Activated naive CD8-positive, alpha-beta T cell treated with anti-CD3 and anti-CD28 coated beads, Interleukin-2, amount 10 ng/mL, durations not matched to agents 7 days and 5 days (primary cell): ENCODE results near the gene PARP8. TPM values are rescaled to one million over a fixed set of nuclear protein-coding genes. Genes with fewer than 3 reads are reported as not detected.
A peak's percentile ranks its signal among the peaks of the same experiment; 100 is the strongest.
"Not testable (repeated sequence)": the region's sequence is repeated elsewhere in the genome, so short reads cannot be mapped to it uniquely, and the experiment has no call there.

Source experiments
- ATAC-seq: fragments of 150-1000 bp; cut with Tn5 transposase; one replicate; pipeline ENCODE4 v1.10.0; 2021; ENCODE audit warnings: low read depth, moderate library complexity
- POLR2A ChIA-PET: fragments of 350-600 bp; sonication (Branson Sonifier 250); formaldehyde crosslinking; loops from one replicate; lab custom pipeline; 2021; ENCODE audit warnings: antibody characterized with exemption; lab: Charles Lee
- DNase-seq: peaks from one replicate; pipeline ENCODE4 v3.0.0; 2021
- H3K27ac Mint-ChIP-seq: one replicate; pipeline ENCODE4 v1.8.0; 2022; ENCODE audit warnings: mild to moderate bottlenecking, mixed read lengths
- H3K27me3 Mint-ChIP-seq: one replicate; pipeline ENCODE4 v1.8.0; 2022; ENCODE audit warnings: mild to moderate bottlenecking, moderate library complexity, mixed read lengths
- H3K36me3 Mint-ChIP-seq: one replicate; pipeline ENCODE4 v1.8.0; 2021; ENCODE audit warnings: mild to moderate bottlenecking, mixed read lengths
- H3K4me1 Mint-ChIP-seq: one replicate; pipeline ENCODE4 v1.8.0; 2021; ENCODE audit warnings: mixed read lengths
- H3K4me3 Mint-ChIP-seq: one replicate; pipeline ENCODE4 v1.8.0; 2022; ENCODE audit warnings: mild to moderate bottlenecking, moderate library complexity, mixed read lengths
- H3K9me3 Mint-ChIP-seq: one replicate; pipeline ENCODE4 v1.8.0; 2021; ENCODE audit warnings: mixed read lengths
- total RNA-seq, 2 experiments: library from RNA; stranded (reverse); gene quantifications; one replicate each; pipeline ENCODE4 v1.2.3, GENCODE V29; 2021

PARP8 gene
- total RNA-seq, 2 experiments from 2014 or later, result 159 to 178 TPM

DNA sequence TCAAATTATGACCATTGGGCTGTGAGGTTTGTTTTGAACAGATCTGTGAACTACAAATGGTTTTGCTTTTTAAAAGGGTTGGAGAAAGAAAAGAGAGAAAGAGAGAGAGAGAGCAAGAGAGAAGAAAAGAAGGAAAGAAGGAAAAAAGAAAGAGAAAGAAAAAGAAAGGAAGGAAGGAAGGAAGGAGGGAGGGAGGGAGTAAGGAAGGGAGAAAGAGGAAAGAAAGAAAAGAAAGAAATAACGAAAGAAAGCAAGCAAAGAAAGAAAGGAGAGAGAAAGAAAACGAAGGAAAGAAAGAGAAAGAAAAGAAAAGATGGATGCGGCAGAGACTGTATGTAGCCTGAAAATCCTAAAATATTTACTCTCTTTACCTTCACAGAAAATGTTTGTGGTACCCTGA lies 104.0 kb downstream of the PARP8 start:
- Mint-ChIP-seq H3K4me3 (no peak overlapping the region), H3K4me1 (peaks cover 9% of the 10 kb centered on the region), H3K9me3 (peaks cover 14% of the 10 kb centered on the region), H3K27me3 (no peaks in the 10 kb centered on the region), H3K36me3 (peaks cover 55% of the 10 kb centered on the region), H3K27ac (peak overlapping the region; percentile 6)
- ATAC-seq, result no peak
- POLR2A ChIA-PET, result no interaction called here
- DNase-seq, result no peak

DNA sequence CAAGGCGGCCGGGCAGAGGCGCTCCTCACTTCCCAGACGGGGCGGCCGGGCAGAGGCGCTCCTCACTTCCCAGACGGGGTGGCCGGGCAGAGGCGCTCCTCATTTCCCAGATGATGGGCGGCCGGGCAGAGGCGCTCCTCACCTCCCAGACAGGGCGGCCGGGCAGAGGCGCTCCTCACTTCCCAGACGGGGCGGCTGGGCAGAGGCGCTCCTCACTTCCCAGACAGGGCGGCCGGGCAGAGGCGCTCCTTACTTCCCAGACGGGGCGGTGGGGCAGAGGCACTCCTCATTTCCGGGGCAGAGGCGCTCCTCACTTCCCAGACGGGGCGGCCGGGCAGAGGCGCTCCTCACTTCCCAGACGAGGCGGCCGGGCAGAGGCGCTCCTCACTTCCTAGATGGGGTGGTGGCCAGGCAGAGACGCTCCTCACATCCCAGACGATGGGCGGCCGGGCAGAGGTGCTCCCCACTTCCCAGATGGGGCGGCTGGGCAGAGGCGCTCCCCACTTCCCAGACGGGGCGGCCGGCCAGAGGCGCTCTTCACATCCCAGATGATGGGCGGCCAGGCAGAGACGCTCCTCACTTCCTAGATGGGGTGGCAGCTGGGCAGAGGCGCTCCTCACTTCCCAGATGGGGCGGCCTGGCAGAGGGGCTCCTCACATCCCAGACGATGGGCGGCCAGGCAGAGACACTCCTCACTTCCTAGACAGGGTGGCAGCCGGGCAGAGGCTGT lies 108.2 kb downstream of the PARP8 start:
- Mint-ChIP-seq H3K9me3 (peaks cover 14% of the 10 kb centered on the region), H3K36me3 (peaks cover 58% of the 10 kb centered on the region)
- H3K4me3 Mint-ChIP-seq, ATAC-seq, POLR2A ChIA-PET, DNase-seq, H3K27me3 Mint-ChIP-seq, H3K27ac Mint-ChIP-seq, H3K4me1 Mint-ChIP-seq: not testable (repeated sequence)

- Mint-ChIP-seq H3K9me3 (no peaks in the 10 kb centered on the region), H3K4me3 (no peak overlapping the region), H3K4me1 (peaks cover 1% of the 10 kb centered on the region), H3K27ac (peak overlapping the region; percentile 18), H3K27me3 (no peaks in the 10 kb centered on the region), H3K36me3 (peaks cover 37% of the 10 kb centered on the region)
- POLR2A ChIA-PET, result no interaction called here
- DNase-seq (no peak), ATAC-seq (no peak)
Measured at GRCh38 chr5:50786073-50786472, 119.6 kb downstream of the PARP8 start.

GRCh38 chr5:50791813-50792212 lies 125.4 kb downstream of the PARP8 start:
- Mint-ChIP-seq H3K4me3 (no peak overlapping the region), H3K36me3 (peaks cover 45% of the 10 kb centered on the region), H3K27me3 (no peaks in the 10 kb centered on the region), H3K9me3 (no peaks in the 10 kb centered on the region), H3K27ac (no peak overlapping the region), H3K4me1 (peaks cover 1% of the 10 kb centered on the region)
- POLR2A ChIA-PET, result no interaction called here
- ATAC-seq (no peak), DNase-seq (no peak)

DNA sequence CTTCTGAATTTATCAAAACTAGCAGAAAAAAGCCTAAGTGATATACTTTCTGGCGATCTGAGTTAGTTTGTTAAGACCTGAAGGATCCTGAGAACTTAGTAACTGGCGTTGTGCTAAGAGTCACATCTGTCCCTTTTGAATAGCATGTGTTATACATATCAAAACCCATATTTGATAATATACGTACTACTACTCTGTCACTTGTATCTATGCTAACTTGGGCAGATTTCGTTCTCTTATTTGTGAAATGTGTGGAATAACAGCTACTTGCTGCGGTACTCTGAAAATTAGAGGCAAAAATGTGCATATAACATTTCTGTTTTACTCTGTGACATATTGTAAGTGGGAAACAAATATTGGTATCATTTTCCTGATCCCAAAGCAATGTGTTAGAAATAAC lies 126.4 kb downstream of the PARP8 start:
- no peaks in the 10 kb centered on the region for H3K27me3 Mint-ChIP-seq
- no peak overlapping the region for H3K4me3 Mint-ChIP-seq
- H3K9me3 Mint-ChIP-seq, result no peaks in the 10 kb centered on the region
- no peaks in the 10 kb centered on the region for H3K4me1 Mint-ChIP-seq
- no peak for ATAC-seq
- H3K27ac Mint-ChIP-seq, result no peak overlapping the region
- peaks cover 43% of the 10 kb centered on the region for H3K36me3 Mint-ChIP-seq
- DNase-seq, result no peak
- POLR2A ChIA-PET, result no interaction called here

- Mint-ChIP-seq H3K27me3 (no peaks in the 10 kb centered on the region), H3K36me3 (peaks cover 52% of the 10 kb centered on the region), H3K27ac (no peak overlapping the region), H3K4me1 (no peaks in the 10 kb centered on the region), H3K9me3 (no peaks in the 10 kb centered on the region), H3K4me3 (no peak overlapping the region)
- DNase-seq, result no peak
- ATAC-seq, result no peak
- POLR2A ChIA-PET, result no interaction called here
Measured at GRCh38 chr5:50794812-50795211, 128.4 kb downstream of the PARP8 start.

DNA sequence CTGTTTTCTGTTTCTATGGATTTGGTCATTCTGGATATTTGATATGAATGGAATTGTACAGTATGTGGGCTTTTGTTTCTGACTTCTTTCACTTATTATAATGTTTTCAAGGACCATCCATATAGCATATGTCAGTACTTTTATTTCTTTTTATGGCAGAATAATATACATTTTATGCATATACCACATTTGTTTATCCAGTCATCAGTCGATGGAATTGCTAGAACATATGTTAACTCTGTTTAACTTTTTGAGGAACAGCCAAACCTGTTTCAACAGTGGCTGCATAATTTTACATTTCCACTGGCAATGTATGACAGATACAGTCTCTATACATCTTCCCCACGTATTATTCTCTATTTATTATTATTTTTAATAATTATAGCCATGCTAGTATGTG lies 131.6 kb downstream of the PARP8 start:
- Mint-ChIP-seq H3K9me3 (peaks cover 1% of the 10 kb centered on the region), H3K4me3 (no peak overlapping the region), H3K4me1 (no peaks in the 10 kb centered on the region), H3K27ac (no peak overlapping the region), H3K36me3 (peaks cover 62% of the 10 kb centered on the region), H3K27me3 (no peaks in the 10 kb centered on the region)
- POLR2A ChIA-PET, result no interaction called here
- ATAC-seq (no peak), DNase-seq (no peak)

DNA sequence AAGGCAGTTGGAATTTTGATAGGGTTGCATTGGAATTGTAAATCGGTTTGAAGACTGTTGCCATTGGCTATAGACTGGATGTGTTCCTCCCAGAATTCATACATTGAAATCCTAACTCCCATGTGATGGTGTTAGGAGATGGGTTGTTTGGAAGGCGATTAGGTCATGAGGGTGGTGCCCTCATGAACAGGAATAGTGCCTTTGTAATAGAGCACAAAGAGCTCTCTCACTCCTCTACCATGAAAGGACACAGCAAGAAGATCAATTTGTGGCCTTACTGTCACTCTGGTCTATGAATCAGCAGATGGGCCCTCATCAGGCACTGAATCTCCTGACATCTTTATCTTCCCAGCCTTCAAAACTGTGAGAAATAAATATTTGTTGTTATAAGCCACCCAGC lies 133.2 kb downstream of the PARP8 start:
- H3K36me3 Mint-ChIP-seq, result peaks cover 75% of the 10 kb centered on the region
- peaks cover 3% of the 10 kb centered on the region for H3K9me3 Mint-ChIP-seq
- H3K4me3 Mint-ChIP-seq, result no peak overlapping the region
- ATAC-seq (no peak), DNase-seq (no peak)
- no peaks in the 10 kb centered on the region for H3K27me3 Mint-ChIP-seq
- H3K27ac Mint-ChIP-seq, result no peak overlapping the region
- POLR2A ChIA-PET, result no interaction called here
- no peaks in the 10 kb centered on the region for H3K4me1 Mint-ChIP-seq

GRCh38 chr5:50800410-50800809 lies 134.0 kb downstream of the PARP8 start:
- no peak overlapping the region for H3K27ac Mint-ChIP-seq
- H3K36me3 Mint-ChIP-seq, result peaks cover 69% of the 10 kb centered on the region
- POLR2A ChIA-PET, result no interaction called here
- ATAC-seq (no peak), DNase-seq (no peak)
- peaks cover 3% of the 10 kb centered on the region for H3K9me3 Mint-ChIP-seq
- H3K4me3 Mint-ChIP-seq, result no peak overlapping the region
- H3K4me1 Mint-ChIP-seq, result no peaks in the 10 kb centered on the region
- no peaks in the 10 kb centered on the region for H3K27me3 Mint-ChIP-seq

DNA sequence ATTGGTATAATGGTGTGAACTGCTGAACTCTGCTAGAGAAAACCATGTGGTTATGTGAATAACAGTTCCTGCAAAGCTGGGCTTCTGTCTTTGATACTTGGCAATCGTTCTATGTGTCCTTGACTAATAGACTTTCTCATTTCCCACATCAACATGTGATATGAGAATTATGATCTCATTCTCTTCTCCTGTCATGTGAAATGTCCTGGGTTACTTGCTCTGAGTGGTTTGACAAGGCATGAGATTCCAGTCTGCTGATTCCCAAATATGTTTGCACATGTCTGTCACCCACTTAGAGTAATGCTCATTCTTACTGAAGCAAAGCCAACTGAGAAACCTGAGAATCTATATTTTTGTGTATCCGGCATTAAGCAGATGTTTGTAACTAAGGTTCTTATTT lies 141.2 kb downstream of the PARP8 start:
- Mint-ChIP-seq H3K4me1 (peaks cover 4% of the 10 kb centered on the region), H3K4me3 (no peak overlapping the region), H3K27me3 (no peaks in the 10 kb centered on the region), H3K36me3 (peaks cover 64% of the 10 kb centered on the region), H3K27ac (no peak overlapping the region), H3K9me3 (peaks cover 6% of the 10 kb centered on the region)
- POLR2A ChIA-PET, result no interaction called here
- DNase-seq (no peak), ATAC-seq (no peak)

- Mint-ChIP-seq H3K9me3 (peaks cover 6% of the 10 kb centered on the region), H3K4me1 (peaks cover 4% of the 10 kb centered on the region), H3K36me3 (peaks cover 60% of the 10 kb centered on the region), H3K27ac (no peak overlapping the region), H3K4me3 (no peak overlapping the region), H3K27me3 (no peaks in the 10 kb centered on the region)
- POLR2A ChIA-PET, result no interaction called here
- DNase-seq (no peak), ATAC-seq (no peak)
Measured at GRCh38 chr5:50808406-50808805, 142.0 kb downstream of the PARP8 start.

- ATAC-seq, H3K27ac Mint-ChIP-seq, POLR2A ChIA-PET, DNase-seq, H3K4me3 Mint-ChIP-seq, H3K9me3 Mint-ChIP-seq, H3K27me3 Mint-ChIP-seq, H3K4me1 Mint-ChIP-seq: not testable (repeated sequence)
- peaks cover 53% of the 10 kb centered on the region for H3K36me3 Mint-ChIP-seq
Measured at GRCh38 chr5:50811746-50812145, 145.3 kb downstream of the PARP8 start.

- ATAC-seq (no peak), DNase-seq (no peak)
- POLR2A ChIA-PET, result no interaction called here
- no peak overlapping the region for H3K27ac Mint-ChIP-seq
- H3K27me3 Mint-ChIP-seq, result no peaks in the 10 kb centered on the region
- peaks cover 5% of the 10 kb centered on the region for H3K9me3 Mint-ChIP-seq
- no peak overlapping the region for H3K4me3 Mint-ChIP-seq
- H3K36me3 Mint-ChIP-seq, result peaks cover 47% of the 10 kb centered on the region
- H3K4me1 Mint-ChIP-seq, result no peaks in the 10 kb centered on the region
Measured at GRCh38 chr5:50813691-50814090, 147.3 kb downstream of the PARP8 start.

DNA sequence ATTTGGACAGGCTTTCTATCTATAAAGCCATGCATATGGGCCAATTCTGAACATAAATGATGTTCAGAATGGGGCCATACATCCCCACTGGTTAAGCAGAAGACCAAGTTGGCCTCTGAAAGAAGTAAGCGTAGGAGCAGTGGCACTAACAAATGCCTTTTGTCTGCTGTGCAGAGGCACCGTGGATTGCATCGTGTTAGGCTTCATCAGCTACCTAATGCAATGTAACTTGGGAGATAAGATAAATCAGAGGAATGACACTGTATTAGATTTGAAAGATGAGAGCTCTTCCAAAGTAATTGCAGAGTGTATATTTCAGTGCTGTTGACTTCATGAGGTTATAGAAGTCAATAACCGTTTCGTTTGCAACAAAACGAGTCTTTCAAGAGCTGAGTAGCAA lies 148.1 kb downstream of the PARP8 start:
- Mint-ChIP-seq H3K4me3 (no peak overlapping the region), H3K27ac (no peak overlapping the region), H3K27me3 (no peaks in the 10 kb centered on the region), H3K9me3 (peaks cover 5% of the 10 kb centered on the region), H3K4me1 (no peaks in the 10 kb centered on the region), H3K36me3 (peaks cover 44% of the 10 kb centered on the region)
- POLR2A ChIA-PET, result no interaction called here
- ATAC-seq, result no peak
- DNase-seq, result no peak
